ENCODE data around the gene SPTBN1. TPM values are rescaled to one million over a fixed set of nuclear protein-coding genes. Genes with fewer than 3 reads are reported as not detected.

The SPTBN1 gene
- total and polyA plus RNA-seq, 2 of the 13 experiments (the other 11 are each of a cell fraction or from before 2014, with no cell fraction given): 123 to 299 TPM

DNA sequence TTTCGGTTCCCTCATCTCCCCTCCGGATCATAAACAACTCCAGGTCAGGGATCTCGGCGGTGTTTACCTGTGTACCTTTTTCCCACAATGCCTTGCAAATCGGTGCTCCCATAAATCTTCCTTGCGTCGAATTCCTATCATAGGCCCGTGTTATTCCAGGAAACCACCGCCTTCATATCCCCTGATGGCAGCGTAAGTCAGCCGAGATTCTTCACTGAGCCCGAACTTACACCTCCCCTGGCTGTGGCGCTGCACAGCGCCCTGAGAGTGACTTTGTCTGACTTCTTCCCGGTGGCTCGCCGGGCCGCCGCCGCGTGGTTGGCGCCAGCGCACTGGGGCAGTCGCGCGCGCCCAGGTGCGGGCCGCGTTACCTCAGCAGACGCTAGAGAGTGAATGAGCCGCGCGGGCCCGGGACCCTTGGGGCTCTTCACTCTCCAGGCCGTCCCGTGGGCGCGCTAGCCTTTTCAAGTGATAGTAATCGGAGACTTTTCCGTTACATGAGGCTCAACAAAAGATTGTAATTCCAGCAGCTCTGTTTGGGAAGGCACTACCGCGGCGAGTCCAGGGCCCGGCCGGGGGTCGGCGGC is 101.6 kb downstream of the SPTBN1 start (continued):
- no peak for TF ChIP-seq ZNF839 (CRISPR knock-in tag; IDR thresholded peaks at IDR 0.05; ENCODE audit: borderline replicate concordance)
- no peak for TF ChIP-seq SRF (IDR thresholded peaks at IDR 0.05; ENCODE audit: low read depth, low read length)
- TF ChIP-seq ZNF510 (CRISPR knock-in tag; IDR thresholded peaks at IDR 0.05; ENCODE audit: low read depth): no peak
- 0 out of 2 replicates have a peak, but pooled peaks have one; percentile 51 for TF ChIP-seq ZNF253 (CRISPR knock-in tag; IDR thresholded peaks at IDR 0.05; ENCODE audit: borderline replicate concordance)
- peak; percentile 92 for TF ChIP-seq KDM5B (CRISPR knock-in tag; IDR thresholded peaks at IDR 0.05; ENCODE audit: borderline replicate concordance)
- TF ChIP-seq MAZ (IDR thresholded peaks at IDR 0.05; ENCODE audit: borderline replicate concordance, low read depth, low read length): no peak
- peak; percentile 68 for TF ChIP-seq MAZ (CRISPR knock-in tag; IDR thresholded peaks at IDR 0.05; ENCODE audit: low read depth)
- 0 out of 2 replicates have a peak, but pooled peaks have one; percentile 65 for TF ChIP-seq NAIF1 (CRISPR knock-in tag; IDR thresholded peaks at IDR 0.05; ENCODE audit: borderline replicate concordance)
- no peak for TF ChIP-seq RFXANK (CRISPR knock-in tag; IDR thresholded peaks at IDR 0.05)
- TF ChIP-seq PHF5A (CRISPR knock-in tag; IDR thresholded peaks at IDR 0.05; ENCODE audit: low read depth, unreplicated experiment): no peak
- no peak for TF ChIP-seq SYNCRIP (IDR thresholded peaks at IDR 0.05; ENCODE audit: insufficient read depth, low read depth, low read length)
- TF ChIP-seq HMG20A (CRISPR knock-in tag; IDR thresholded peaks at IDR 0.05; ENCODE audit: borderline replicate concordance): peak; percentile 62; the same call in 1 of the 2 replicates
- TF ChIP-seq RNF2 (conservative IDR thresholded peaks at IDR 0.05; ENCODE audit: low read depth): peak; percentile 87
- no peak for TF ChIP-seq ATAD3A (CRISPR knock-in tag; IDR thresholded peaks at IDR 0.05)
- no peak for TF ChIP-seq SRSF9 (IDR thresholded peaks at IDR 0.05; ENCODE audit: borderline replicate concordance, insufficient read depth, low read depth, low read length, poor library complexity, severe bottlenecking)
- TF ChIP-seq ZBTB7A (CRISPR knock-in tag; IDR thresholded peaks at IDR 0.05): no peak; the same call in 1 of the 2 replicates
- TF ChIP-seq ZKSCAN1 (IDR thresholded peaks at IDR 0.05; ENCODE audit: low read length): no peak
- TF ChIP-seq KLF11 (CRISPR knock-in tag; IDR thresholded peaks at IDR 0.05): no peak
- no peak for TF ChIP-seq ARNT (IDR thresholded peaks at IDR 0.05)
- no peak for TF ChIP-seq ZBTB1 (CRISPR knock-in tag; IDR thresholded peaks at IDR 0.05; ENCODE audit: borderline replicate concordance)
- TF ChIP-seq TBP (CRISPR knock-in tag; IDR thresholded peaks at IDR 0.05): no peak
- TF ChIP-seq, protein P1, sequence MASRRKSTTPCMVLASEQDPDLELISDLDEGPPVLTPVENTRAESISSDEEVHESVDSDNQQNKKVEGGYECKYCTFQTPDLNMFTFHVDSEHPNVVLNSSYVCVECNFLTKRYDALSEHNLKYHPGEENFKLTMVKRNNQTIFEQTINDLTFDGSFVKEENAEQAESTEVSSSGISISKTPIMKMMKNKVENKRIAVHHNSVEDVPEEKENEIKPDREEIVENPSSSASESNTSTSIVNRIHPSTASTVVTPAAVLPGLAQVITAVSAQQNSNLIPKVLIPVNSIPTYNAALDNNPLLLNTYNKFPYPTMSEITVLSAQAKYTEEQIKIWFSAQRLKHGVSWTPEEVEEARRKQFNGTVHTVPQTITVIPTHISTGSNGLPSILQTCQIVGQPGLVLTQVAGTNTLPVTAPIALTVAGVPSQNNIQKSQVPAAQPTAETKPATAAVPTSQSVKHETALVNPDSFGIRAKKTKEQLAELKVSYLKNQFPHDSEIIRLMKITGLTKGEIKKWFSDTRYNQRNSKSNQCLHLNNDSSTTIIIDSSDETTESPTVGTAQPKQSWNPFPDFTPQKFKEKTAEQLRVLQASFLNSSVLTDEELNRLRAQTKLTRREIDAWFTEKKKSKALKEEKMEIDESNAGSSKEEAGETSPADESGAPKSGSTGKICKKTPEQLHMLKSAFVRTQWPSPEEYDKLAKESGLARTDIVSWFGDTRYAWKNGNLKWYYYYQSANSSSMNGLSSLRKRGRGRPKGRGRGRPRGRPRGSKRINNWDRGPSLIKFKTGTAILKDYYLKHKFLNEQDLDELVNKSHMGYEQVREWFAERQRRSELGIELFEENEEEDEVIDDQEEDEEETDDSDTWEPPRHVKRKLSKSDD (CRISPR knock-in tag; IDR thresholded peaks at IDR 0.05; ENCODE audit: low read depth): peak; percentile 68; the same call in 1 of the 2 replicates
- TF ChIP-seq, protein P2, sequence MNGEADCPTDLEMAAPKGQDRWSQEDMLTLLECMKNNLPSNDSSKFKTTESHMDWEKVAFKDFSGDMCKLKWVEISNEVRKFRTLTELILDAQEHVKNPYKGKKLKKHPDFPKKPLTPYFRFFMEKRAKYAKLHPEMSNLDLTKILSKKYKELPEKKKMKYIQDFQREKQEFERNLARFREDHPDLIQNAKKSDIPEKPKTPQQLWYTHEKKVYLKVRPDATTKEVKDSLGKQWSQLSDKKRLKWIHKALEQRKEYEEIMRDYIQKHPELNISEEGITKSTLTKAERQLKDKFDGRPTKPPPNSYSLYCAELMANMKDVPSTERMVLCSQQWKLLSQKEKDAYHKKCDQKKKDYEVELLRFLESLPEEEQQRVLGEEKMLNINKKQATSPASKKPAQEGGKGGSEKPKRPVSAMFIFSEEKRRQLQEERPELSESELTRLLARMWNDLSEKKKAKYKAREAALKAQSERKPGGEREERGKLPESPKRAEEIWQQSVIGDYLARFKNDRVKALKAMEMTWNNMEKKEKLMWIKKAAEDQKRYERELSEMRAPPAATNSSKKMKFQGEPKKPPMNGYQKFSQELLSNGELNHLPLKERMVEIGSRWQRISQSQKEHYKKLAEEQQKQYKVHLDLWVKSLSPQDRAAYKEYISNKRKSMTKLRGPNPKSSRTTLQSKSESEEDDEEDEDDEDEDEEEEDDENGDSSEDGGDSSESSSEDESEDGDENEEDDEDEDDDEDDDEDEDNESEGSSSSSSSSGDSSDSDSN (CRISPR knock-in tag; IDR thresholded peaks at IDR 0.05): peak; percentile 86
- 0 out of 2 replicates have a peak, but pooled peaks have one; percentile 29 for TF ChIP-seq ZFP37 (CRISPR knock-in tag; IDR thresholded peaks at IDR 0.05; ENCODE audit: borderline replicate concordance)
- no peak for TF ChIP-seq HIVEP1 (CRISPR knock-in tag; IDR thresholded peaks at IDR 0.05)
